K562 (cell line): ENCODE results near the gene UBE2E2. TPM values are rescaled to one million over a fixed set of nuclear protein-coding genes. Genes with fewer than 3 reads are reported as not detected.

Experiments used
- ATAC-seq: fragments of 200-7000 bp; cut with Tn5 transposase; 3 replicates; pipeline ENCODE4 v1.9.1; 2020; ENCODE audit warnings: moderate library complexity
- BruUV-seq: library from RNA; stranded (reverse); fragments of 400-500 nt; replicated peaks from 2 replicates; lab custom pipeline; 2021; lab: Mats Ljungman, UMichigan
- CTCF ChIA-PET: fragments of 300-600 bp; formaldehyde crosslinking; extraction: SDS; loops from one replicate; lab custom pipeline; 2021; ENCODE audit warnings: low intra/inter-chr PET ratio; lab: Yijun Ruan, JAX
- POLR2A ChIA-PET: fragments of 300-600, 350-650 bp; sonication (Branson Sonifier 250); formaldehyde crosslinking; extraction: SDS; loops from one replicate; lab custom pipeline; 2021; ENCODE audit warnings: antibody characterized with exemption, inconsistent platforms; lab: Yijun Ruan, JAX
- DNase-seq, 4 experiments: peaks; one replicate each; pipeline versions ENCODE4 v3.0.0 to v3.0.0-alpha.2; 2011 to 2018; ENCODE audit warnings: low spot score in 3 of 4, mixed read lengths in 3 of 4; ENCODE audit errors: extremely low read depth in 1 of 4
- FAIRE-seq: peaks from 2 replicates; lab custom pipeline; 2011; peaks lifted over from hg19 to GRCh38; lab: Jason Lieb, UNC
- H2AFZ ChIP-seq: 2 replicates; pipeline ENCODE4 v1.6.0; 2011; ENCODE audit warnings: low read depth, low read length, control low read depth, inconsistent platforms
- H3K27ac ChIP-seq: fragments of 200-600 bp; 3 replicates; pipeline ENCODE4 v1.8.0; 2011; ENCODE audit warnings: low read depth, mild to moderate bottlenecking, control low read depth, inconsistent platforms, low read length, moderate library complexity, mixed read lengths; ENCODE audit errors: extremely low read depth
- H3K27me3 ChIP-seq, 2 experiments: fragments of 300-600 bp in 1 of 2; 2 replicates in 1 of 2; 3 replicates in 1 of 2; pipeline versions ENCODE4 v1.6.0 to v1.8.0; 2011; ENCODE audit warnings: inconsistent platforms in 2 of 2, low read length in 2 of 2, mild to moderate bottlenecking in 1 of 2, mixed read lengths in 1 of 2, moderate library complexity in 1 of 2; ENCODE audit not compliant: control insufficient read depth in 2 of 2, insufficient read depth in 2 of 2
- H3K36me3 ChIP-seq: fragments of 300-600 bp; 3 replicates; pipeline ENCODE4 v1.8.0; 2011; ENCODE audit warnings: mild to moderate bottlenecking, low read length, inconsistent platforms; ENCODE audit not compliant: control insufficient read depth, insufficient read depth
- H3K4me1 ChIP-seq, 2 experiments: fragments of 200-600 bp in 1 of 2; replicated peaks in 1 of 2; 2 replicates in 1 of 2; 3 replicates in 1 of 2; pipeline versions ENCODE4 v1.5.1 to v1.8.0; 2011; ENCODE audit warnings: inconsistent platforms in 2 of 2, low read length in 2 of 2, mild to moderate bottlenecking in 1 of 2, mixed read lengths in 1 of 2, moderate library complexity in 1 of 2; ENCODE audit not compliant: control insufficient read depth in 2 of 2, insufficient read depth in 2 of 2
- H3K4me2 ChIP-seq: 2 replicates; pipeline ENCODE4 v1.6.1; 2011; ENCODE audit warnings: low read length, control low read depth, inconsistent platforms, mixed read lengths; ENCODE audit not compliant: insufficient read depth
- H3K4me3 ChIP-seq: fragments of 200-600 bp; sonication (generic), shearing (Covaris generic); 2 replicates; pipeline ENCODE4 v1.5.1; 2016; ENCODE audit warnings: control low read depth, inconsistent platforms
- H3K79me2 ChIP-seq: fragments of 200-600 bp; 3 replicates; pipeline ENCODE4 v1.8.0; 2011; ENCODE audit warnings: low read length, inconsistent platforms; ENCODE audit not compliant: control insufficient read depth, insufficient read depth
- H3K9ac ChIP-seq, 2 experiments: 2 replicates each; pipeline versions ENCODE4 v1.6.0 to v1.6.1; 2011; ENCODE audit warnings: low read depth in 2 of 2, low read length in 2 of 2, control low read depth in 1 of 2, inconsistent platforms in 1 of 2, mild to moderate bottlenecking in 1 of 2, mixed read lengths in 1 of 2; ENCODE audit not compliant: insufficient read depth in 1 of 2
- H3K9me1 ChIP-seq: one replicate; pipeline ENCODE4 v1.6.0; 2011; ENCODE audit warnings: inconsistent platforms, mild to moderate bottlenecking, low read length, moderate library complexity; ENCODE audit not compliant: control insufficient read depth, insufficient read depth
- H3K9me3 ChIP-seq: replicated peaks from 2 replicates; pipeline ENCODE4 v1.5.1; 2011; ENCODE audit warnings: low read depth, low read length, inconsistent platforms; ENCODE audit not compliant: control insufficient read depth, insufficient read depth
- H4K20me1 ChIP-seq: replicated peaks from 2 replicates; pipeline ENCODE4 v1.6.1; 2011; ENCODE audit warnings: low read length, inconsistent platforms, mixed read lengths; ENCODE audit not compliant: control insufficient read depth, insufficient read depth
- ADNP ChIP-seq: fragments of 200-800 bp; sonication (Bioruptor generic); IDR thresholded peaks from 2 replicates; pipeline ENCODE4 v1.6.1; 2016; ENCODE audit warnings: missing genetic modification characterization, missing compliant biosample characterization
- BRF1 ChIP-seq: IDR thresholded peaks from 3 replicates; pipeline ENCODE4 v1.6.1; 2011; ENCODE audit warnings: borderline replicate concordance, mild to moderate bottlenecking; ENCODE audit not compliant: insufficient read length; ENCODE audit errors: extremely low read depth
- CREM ChIP-seq: IDR thresholded peaks from 2 replicates; pipeline ENCODE4 v1.6.1; 2014; ENCODE audit warnings: antibody characterized with exemption, low read depth
- CTBP1 ChIP-seq: fragments of 450-650 bp; IDR thresholded peaks from 2 replicates; pipeline ENCODE4 v1.6.1; 2016; ENCODE audit warnings: borderline replicate concordance
- GTF2A2 ChIP-seq: IDR thresholded peaks from 2 replicates; pipeline ENCODE4 v1.6.1; 2016; ENCODE audit warnings: mild to moderate bottlenecking, missing genetic modification characterization, missing compliant biosample characterization
- HCFC1 ChIP-seq: IDR thresholded peaks from 2 replicates; pipeline ENCODE4 v1.6.1; 2012; ENCODE audit warnings: low read depth, low read length, improper control_type of control experiment
- MTF1 ChIP-seq: fragments of 250-450 bp; sonication (Bioruptor Pico); IDR thresholded peaks from 2 replicates; pipeline ENCODE4 v1.9.0; 2021; ENCODE audit warnings: moderate library complexity, mild to moderate bottlenecking, inconsistent platforms, borderline replicate concordance
- PML ChIP-seq: IDR thresholded peaks from 2 replicates; pipeline ENCODE4 v1.6.1; 2012; ENCODE audit warnings: low read length, inconsistent platforms
- TCF3 ChIP-seq: sonication (generic); formaldehyde crosslinking; IDR thresholded peaks from 2 replicates; pipeline ENCODE4 v1.4.0; 2020; ENCODE audit warnings: mild to moderate bottlenecking, missing genetic modification reagents
- ZFPM2 ChIP-seq: fragments of 250-450 bp; sonication (Bioruptor Pico); IDR thresholded peaks from 2 replicates; pipeline ENCODE4 v1.5.1; 2022; ENCODE audit warnings: mild to moderate bottlenecking
- ZNF589 ChIP-seq: fragments of 200-800 bp; sonication (Bioruptor generic); IDR thresholded peaks from 2 replicates; pipeline ENCODE4 v1.6.1; 2016; ENCODE audit warnings: low read depth, missing genetic modification characterization, missing compliant biosample characterization
- WGBS: fragments of 100-300 bp; shearing (Covaris generic); methylation state at CpG from one replicate; pipeline ENCODE4 v1.1.6; 2016; ENCODE audit warnings: low coverage, mixed read lengths; ENCODE audit not compliant: insufficient coverage; ENCODE audit errors: missing lambda C conversion rate; 5-methylcytosine and 5-hydroxymethylcytosine counted together
- in situ Hi-C: fragments of 300-500 bp; cut with MboI; formaldehyde crosslinking; loops from 4 replicates; pipeline ENCODE4 v1.15.0; 2018; ENCODE audit warnings: inconsistent platforms, mixed read lengths
- intact Hi-C: fragments of 100-400 bp; cut with micrococcal nuclease; formaldehyde crosslinking; loops from 2 replicates; pipeline ENCODE4 v1.14.2; 2022
- polyA plus RNA-seq, 8 experiments: library from polyadenylated mRNA; depleted of rRNA in 4 of 8; stranded (reverse) in 5 of 8; unstranded in 3 of 8; fragments of >200 nt; fragmentation: Nextera tagmentation in 2 of 8; fragmentation: Illumina TruSeq in 1 of 8; extraction: Ambion mirVana in 2 of 8; extraction: Trizol in 1 of 8; gene quantifications; 2 replicates each; pipeline versions ENCODE4 v1.2.1 to v1.2.3, GENCODE V29; 2011 to 2014; ENCODE audit warnings: inconsistent platforms in 1 of 8, missing spikeins in 1 of 8
- total RNA-seq, 7 experiments: library from RNA; depleted of rRNA in 6 of 7; stranded (reverse); fragments of >200 nt in 6 of 7; fragmentation: Illumina TruSeq in 2 of 7; extraction: Trizol in 2 of 7; gene quantifications; 2 replicates each; pipeline versions ENCODE4 v1.2.1 to v1.2.3, GENCODE V29; 2011 to 2021; ENCODE audit warnings: low replicate concordance in 1 of 7
- TF ChIP-seq, protein P1 (sequence below): fragments of 450-650 bp; formaldehyde crosslinking; IDR thresholded peaks from 2 replicates; pipeline ENCODE4 v1.4.0; 2020; ENCODE audit warnings: mild to moderate bottlenecking, moderate library complexity
- TF ChIP-seq, protein P2 (sequence below), 2 experiments: fragments of 450-650 bp; formaldehyde crosslinking in 1 of 2; IDR thresholded peaks; 2 replicates each; pipeline versions ENCODE4 v1.4.0 to v1.6.1; 2014 to 2020; ENCODE audit warnings: mild to moderate bottlenecking in 2 of 2, borderline replicate concordance in 1 of 2, low read depth in 1 of 2

UBE2E2 gene
- total and polyA plus RNA-seq, 9 of the 15 experiments (the other 6 are each of a cell fraction or from before 2014, with no cell fraction given) = 0.22 to 5.1 (median 1.9) TPM

DNA sequence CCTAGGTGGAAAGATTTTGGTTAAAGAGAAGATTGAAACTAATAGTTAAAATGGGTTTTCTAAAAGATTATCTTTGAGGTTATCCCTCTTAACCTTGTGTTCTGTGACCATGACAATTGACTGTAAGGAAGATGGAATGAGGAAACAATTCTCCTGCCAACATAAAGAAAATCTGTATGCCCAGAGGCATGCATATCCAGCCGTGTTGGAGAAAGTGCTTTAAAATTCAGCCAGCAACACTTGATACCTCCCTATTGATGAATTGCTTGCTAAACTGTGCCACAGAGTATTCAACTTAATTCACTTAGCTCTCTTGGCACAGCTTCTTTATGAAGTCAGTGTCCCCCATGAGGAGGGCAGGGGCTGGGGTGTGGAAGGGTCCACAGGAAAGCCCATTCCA lies 203.5 kb downstream of the UBE2E2 start:
- CTCF ChIA-PET = no interaction called here
- no peak for FAIRE-seq
- H3K9me3 ChIP-seq = no peaks in the 10 kb centered on the region
- H3K36me3 ChIP-seq = no peaks in the 10 kb centered on the region
- H3K9me1 ChIP-seq = no peaks in the 10 kb centered on the region
- WGBS = 4% methylated on average over 1 of the region's 1 CpG
- no peak overlapping the region for H3K4me3 ChIP-seq
- DNase-seq = no peak
- intact Hi-C loops (no loop called here), in situ Hi-C loops (no loop called here)
- ATAC-seq = no peak
- no TSS peak for BruUV-seq
- H3K9ac ChIP-seq = no peak overlapping the region
- H3K27ac ChIP-seq = no peak overlapping the region
- POLR2A ChIA-PET = no interaction called here
- no peaks in the 10 kb centered on the region for H3K4me1 ChIP-seq
- no peak overlapping the region for H2AFZ ChIP-seq
- H4K20me1 ChIP-seq = no peaks in the 10 kb centered on the region
- no peaks in the 10 kb centered on the region for H3K79me2 ChIP-seq
- no peaks in the 10 kb centered on the region for H3K27me3 ChIP-seq
- H3K4me2 ChIP-seq = no peak overlapping the region
- TF ChIP-seq GTF2A2 (tag) (no peak), BRF1 (no peak), ZNF589 (CRISPR knock-in tag) (no peak), PML (no peak), CTBP1 (no peak), MTF1 (CRISPR knock-in tag) (no peak), ADNP (no peak), CREM (no peak), TCF3 (CRISPR knock-in tag) (no peak), HCFC1 (no peak), ZFPM2 (no peak)
- TF ChIP-seq, protein P1, sequence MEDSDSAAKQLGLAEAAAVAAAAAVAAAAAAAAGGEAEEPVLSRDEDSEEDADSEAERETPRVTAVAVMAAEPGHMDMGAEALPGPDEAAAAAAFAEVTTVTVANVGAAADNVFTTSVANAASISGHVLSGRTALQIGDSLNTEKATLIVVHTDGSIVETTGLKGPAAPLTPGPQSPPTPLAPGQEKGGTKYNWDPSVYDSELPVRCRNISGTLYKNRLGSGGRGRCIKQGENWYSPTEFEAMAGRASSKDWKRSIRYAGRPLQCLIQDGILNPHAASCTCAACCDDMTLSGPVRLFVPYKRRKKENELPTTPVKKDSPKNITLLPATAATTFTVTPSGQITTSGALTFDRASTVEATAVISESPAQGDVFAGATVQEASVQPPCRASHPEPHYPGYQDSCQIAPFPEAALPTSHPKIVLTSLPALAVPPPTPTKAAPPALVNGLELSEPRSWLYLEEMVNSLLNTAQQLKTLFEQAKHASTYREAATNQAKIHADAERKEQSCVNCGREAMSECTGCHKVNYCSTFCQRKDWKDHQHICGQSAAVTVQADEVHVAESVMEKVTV (CRISPR knock-in tag) = no peak
- TF ChIP-seq, protein P2, sequence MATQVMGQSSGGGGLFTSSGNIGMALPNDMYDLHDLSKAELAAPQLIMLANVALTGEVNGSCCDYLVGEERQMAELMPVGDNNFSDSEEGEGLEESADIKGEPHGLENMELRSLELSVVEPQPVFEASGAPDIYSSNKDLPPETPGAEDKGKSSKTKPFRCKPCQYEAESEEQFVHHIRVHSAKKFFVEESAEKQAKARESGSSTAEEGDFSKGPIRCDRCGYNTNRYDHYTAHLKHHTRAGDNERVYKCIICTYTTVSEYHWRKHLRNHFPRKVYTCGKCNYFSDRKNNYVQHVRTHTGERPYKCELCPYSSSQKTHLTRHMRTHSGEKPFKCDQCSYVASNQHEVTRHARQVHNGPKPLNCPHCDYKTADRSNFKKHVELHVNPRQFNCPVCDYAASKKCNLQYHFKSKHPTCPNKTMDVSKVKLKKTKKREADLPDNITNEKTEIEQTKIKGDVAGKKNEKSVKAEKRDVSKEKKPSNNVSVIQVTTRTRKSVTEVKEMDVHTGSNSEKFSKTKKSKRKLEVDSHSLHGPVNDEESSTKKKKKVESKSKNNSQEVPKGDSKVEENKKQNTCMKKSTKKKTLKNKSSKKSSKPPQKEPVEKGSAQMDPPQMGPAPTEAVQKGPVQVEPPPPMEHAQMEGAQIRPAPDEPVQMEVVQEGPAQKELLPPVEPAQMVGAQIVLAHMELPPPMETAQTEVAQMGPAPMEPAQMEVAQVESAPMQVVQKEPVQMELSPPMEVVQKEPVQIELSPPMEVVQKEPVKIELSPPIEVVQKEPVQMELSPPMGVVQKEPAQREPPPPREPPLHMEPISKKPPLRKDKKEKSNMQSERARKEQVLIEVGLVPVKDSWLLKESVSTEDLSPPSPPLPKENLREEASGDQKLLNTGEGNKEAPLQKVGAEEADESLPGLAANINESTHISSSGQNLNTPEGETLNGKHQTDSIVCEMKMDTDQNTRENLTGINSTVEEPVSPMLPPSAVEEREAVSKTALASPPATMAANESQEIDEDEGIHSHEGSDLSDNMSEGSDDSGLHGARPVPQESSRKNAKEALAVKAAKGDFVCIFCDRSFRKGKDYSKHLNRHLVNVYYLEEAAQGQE (IDR thresholded peaks at IDR 0.05; ENCODE audit: borderline replicate concordance) = no peak
- TF ChIP-seq, protein P2 (CRISPR knock-in tag; IDR thresholded peaks at IDR 0.05; ENCODE audit: low read depth) = no peak
